IMR-90 (cell line): Measurements from ENCODE around the gene INCENP. TPM values are rescaled to one million over a fixed set of nuclear protein-coding genes. Genes with fewer than 3 reads are reported as not detected.

Experiments
- ATAC-seq: fragments of 200-7000 bp; cut with Tn5 transposase; 2 replicates; pipeline ENCODE4 v1.9.1; 2020; ENCODE audit warnings: low read depth, mild to moderate bottlenecking, moderate library complexity
- BruUV-seq: library from RNA; stranded (reverse); fragments of 400-500 nt; replicated peaks from 2 replicates; lab custom pipeline; 2021; lab: Mats Ljungman, UMichigan
- CTCF ChIA-PET: fragments of 300-600 bp; formaldehyde crosslinking; extraction: SDS; loops from one replicate; lab custom pipeline; 2021; ENCODE audit warnings: antibody characterized with exemption; lab: Yijun Ruan, JAX
- POLR2A ChIA-PET: fragments of 300-600 bp; sonication (Branson Sonifier 250); formaldehyde crosslinking; loops from one replicate; lab custom pipeline; 2022; ENCODE audit warnings: antibody characterized with exemption; ENCODE audit not compliant: unreplicated experiment; lab: Charles Lee
- DNase-seq: peaks from one replicate; pipeline ENCODE4 v3.0.0; 2013
- H2AFZ ChIP-seq: replicated peaks from 2 replicates; pipeline ENCODE3; 2013; ENCODE audit warnings: low read length, mild to moderate bottlenecking; ENCODE audit not compliant: poor library complexity
- H2AK5ac ChIP-seq: 2 replicates; pipeline ENCODE4 v1.6.1; 2013; ENCODE audit warnings: low read depth, low read length, inconsistent platforms
- H2AK9ac ChIP-seq: replicated peaks from 2 replicates; pipeline ENCODE3; 2013; ENCODE audit warnings: mild to moderate bottlenecking, low read depth, low read length, moderate library complexity; ENCODE audit not compliant: poor library complexity
- H2BK120ac ChIP-seq: 2 replicates; pipeline ENCODE4 v1.6.1; 2013; ENCODE audit warnings: low read depth, low read length, inconsistent platforms
- H2BK15ac ChIP-seq: 3 replicates; pipeline ENCODE4 v1.6.1; 2013; ENCODE audit warnings: low read depth, low read length, inconsistent platforms
- H2BK20ac ChIP-seq: 2 replicates; pipeline ENCODE4 v1.6.1; 2013; ENCODE audit warnings: low read depth, mild to moderate bottlenecking, inconsistent platforms, low read length, moderate library complexity
- H2BK5ac ChIP-seq: 2 replicates; pipeline ENCODE4 v1.6.1; 2013; ENCODE audit warnings: mild to moderate bottlenecking, low read depth, low read length, inconsistent platforms; ENCODE audit not compliant: poor library complexity, severe bottlenecking
- H3K14ac ChIP-seq: replicated peaks from 2 replicates; pipeline ENCODE4 v1.6.1; 2013; ENCODE audit warnings: low read depth, low read length, inconsistent platforms
- H3K18ac ChIP-seq: 2 replicates; pipeline ENCODE4 v1.6.1; 2013; ENCODE audit warnings: low read depth, low read length, control low read depth
- H3K23ac ChIP-seq: 2 replicates; pipeline ENCODE4 v1.6.1; 2013; ENCODE audit warnings: low read depth, low read length, inconsistent platforms
- H3K27ac ChIP-seq: 2 replicates; pipeline ENCODE4 v1.5.1; 2013; ENCODE audit warnings: mild to moderate bottlenecking, control low read depth, low read length; ENCODE audit not compliant: insufficient read depth
- H3K27me3 ChIP-seq: 2 replicates; pipeline ENCODE4 v1.6.1; 2013; ENCODE audit warnings: low read length; ENCODE audit not compliant: control insufficient read depth, insufficient read depth
- H3K36me3 ChIP-seq: 2 replicates; pipeline ENCODE4 v1.6.1; 2013; ENCODE audit warnings: low read length, mixed read lengths; ENCODE audit not compliant: control insufficient read depth, insufficient read depth
- H3K4ac ChIP-seq: 2 replicates; pipeline ENCODE4 v1.6.1; 2013; ENCODE audit warnings: low read depth, low read length, inconsistent platforms
- H3K4me1 ChIP-seq: 2 replicates; pipeline ENCODE4 v1.6.1; 2013; ENCODE audit warnings: low read length, mixed read lengths; ENCODE audit not compliant: control insufficient read depth, insufficient read depth
- H3K4me2 ChIP-seq: 2 replicates; pipeline ENCODE4 v1.6.1; 2013; ENCODE audit warnings: low read depth, mild to moderate bottlenecking, control low read depth, low read length, moderate library complexity
- H3K4me3 ChIP-seq: 2 replicates; pipeline ENCODE4 v1.5.1; 2013; ENCODE audit warnings: low read depth, mild to moderate bottlenecking, control low read depth, low read length, moderate library complexity; ENCODE audit not compliant: insufficient read depth
- H3K56ac ChIP-seq: 2 replicates; pipeline ENCODE4 v1.6.1; 2013; ENCODE audit warnings: low read length, inconsistent platforms; ENCODE audit not compliant: insufficient read depth; ENCODE audit errors: extremely low read depth
- H3K79me1 ChIP-seq, 2 experiments: 2 replicates each; pipeline ENCODE4 v1.6.1; 2013; ENCODE audit warnings: low read length in 2 of 2, inconsistent platforms in 1 of 2, low read depth in 1 of 2
- H3K9ac ChIP-seq: 2 replicates; pipeline ENCODE4 v1.6.1; 2013; ENCODE audit warnings: low read depth, low read length, control low read depth
- H3K9me1 ChIP-seq: 2 replicates; pipeline ENCODE4 v1.6.1; 2013; ENCODE audit warnings: low read length, inconsistent platforms; ENCODE audit not compliant: insufficient read depth
- H3K9me3 ChIP-seq: 2 replicates; pipeline ENCODE4 v1.6.1; 2013; ENCODE audit warnings: low read length; ENCODE audit not compliant: control insufficient read depth, insufficient read depth
- H4K20me1 ChIP-seq: 2 replicates; pipeline ENCODE4 v1.6.1; 2013; ENCODE audit warnings: low read length, inconsistent platforms; ENCODE audit not compliant: insufficient read depth
- H4K5ac ChIP-seq: 2 replicates; pipeline ENCODE4 v1.6.1; 2013; ENCODE audit warnings: mild to moderate bottlenecking, low read depth, low read length, control low read depth
- H4K8ac ChIP-seq, 2 experiments: 2 replicates each; pipeline ENCODE4 v1.6.1; 2013; ENCODE audit warnings: low read depth in 2 of 2, low read length in 2 of 2, control low read depth in 1 of 2, inconsistent platforms in 1 of 2
- H4K91ac ChIP-seq: 2 replicates; pipeline ENCODE4 v1.6.1; 2013; ENCODE audit warnings: low read depth, low read length, inconsistent platforms; ENCODE audit not compliant: insufficient read depth
- BHLHE40 ChIP-seq: fragments of 150-350 bp; IDR thresholded peaks from 2 replicates; pipeline ENCODE4 v1.6.1; 2016; ENCODE audit warnings: mild to moderate bottlenecking, low read depth, low read length
- CEBPB ChIP-seq: IDR thresholded peaks from 2 replicates; pipeline ENCODE4 v1.6.1; 2012; ENCODE audit warnings: low read depth, low read length, improper control_type of control experiment
- CHD1 ChIP-seq: IDR thresholded peaks from 2 replicates; pipeline ENCODE4 v1.6.1; 2012; ENCODE audit warnings: low read depth, low read length, improper control_type of control experiment
- FOS ChIP-seq: fragments of 150-350 bp; IDR thresholded peaks from 2 replicates; pipeline ENCODE4 v1.6.1; 2016; ENCODE audit warnings: low read depth, low read length
- MAFK ChIP-seq: IDR thresholded peaks from 2 replicates; pipeline ENCODE4 v1.6.1; 2012; ENCODE audit warnings: low read depth, low read length, improper control_type of control experiment
- MAZ ChIP-seq: IDR thresholded peaks from 2 replicates; pipeline ENCODE4 v1.6.1; 2012; ENCODE audit warnings: low read depth, mild to moderate bottlenecking, low read length, improper control_type of control experiment, moderate library complexity, borderline replicate concordance
- MXI1 ChIP-seq: IDR thresholded peaks from 2 replicates; pipeline ENCODE4 v1.6.1; 2012; ENCODE audit warnings: low read depth, mild to moderate bottlenecking, low read length, moderate library complexity, borderline replicate concordance
- NFE2L2 ChIP-seq: fragments of 150-350 bp; IDR thresholded peaks from 2 replicates; pipeline ENCODE4 v1.6.1; 2016; ENCODE audit warnings: low read depth, mild to moderate bottlenecking, low read length
- POLR2A ChIP-seq: IDR thresholded peaks from 2 replicates; pipeline ENCODE4 v1.6.1; 2012; ENCODE audit warnings: mild to moderate bottlenecking, low read depth, low read length
- RAD21 ChIP-seq: IDR thresholded peaks from 2 replicates; pipeline ENCODE4 v1.6.1; 2012; ENCODE audit warnings: low read length, improper control_type of control experiment
- RCOR1 ChIP-seq: IDR thresholded peaks from 2 replicates; pipeline ENCODE4 v1.6.1; 2012; ENCODE audit warnings: mild to moderate bottlenecking, low read length, improper control_type of control experiment; ENCODE audit not compliant: insufficient replicate concordance
- RFX5 ChIP-seq: IDR thresholded peaks from 2 replicates; pipeline ENCODE4 v1.8.0; 2012; ENCODE audit warnings: low read depth, mild to moderate bottlenecking, low read length, moderate library complexity
- SMC3 ChIP-seq: fragments of 150-350 bp; IDR thresholded peaks from 2 replicates; pipeline ENCODE4 v1.6.1; 2016; ENCODE audit warnings: low read depth, mild to moderate bottlenecking, antibody characterized with exemption, low read length, moderate library complexity
- WGBS, 2 experiments: methylation state at CpG; one replicate each; pipeline versions ENCODE4 v1.1.5 to v1.1.7; 2013; ENCODE audit warnings: missing lambda C conversion rate in 2 of 2; ENCODE audit not compliant: insufficient read length in 1 of 2; ENCODE audit errors: extremely low coverage in 2 of 2; 5-methylcytosine and 5-hydroxymethylcytosine counted together
- dilution Hi-C: fragments of 300-500 bp; cut with HindIII; formaldehyde crosslinking; loops from one replicate; pipeline ENCODE4 v1.14.3; 2018; ENCODE audit warnings: low sequenced_read_pairs; ENCODE audit not compliant: unreplicated experiment
- in situ Hi-C: fragments of 300-500 bp; cut with MboI; formaldehyde crosslinking; loops from 3 replicates; pipeline ENCODE4 v1.14.3; 2019; ENCODE audit warnings: low sequenced_read_pairs, inconsistent platforms, mixed read lengths
- intact Hi-C: fragments of 100-400 bp; cut with micrococcal nuclease; formaldehyde crosslinking; loops from 2 replicates; pipeline ENCODE4 v1.10.0; 2022
- polyA plus RNA-seq, 3 experiments: library from polyadenylated mRNA; depleted of rRNA; stranded (reverse); fragments of >200 nt; gene quantifications; 2 replicates each; pipeline ENCODE4 v1.2.3, GENCODE V29; 2012; ENCODE audit warnings: low replicate concordance in 1 of 3
- total RNA-seq: library from RNA; depleted of rRNA; stranded (reverse); fragments of >200 nt; gene quantifications from 2 replicates; pipeline ENCODE4 v1.2.3, GENCODE V29; 2012
- TF ChIP-seq, protein P1 (sequence below): conservative IDR thresholded peaks from 2 replicates; pipeline ENCODE4 v1.5.1; 2012; ENCODE audit warnings: mild to moderate bottlenecking, low read depth, low read length, improper control_type of control experiment
- TF ChIP-seq, protein P2 (sequence below): fragments of 150-350 bp; IDR thresholded peaks from 2 replicates; pipeline ENCODE4 v1.6.1; 2016; ENCODE audit warnings: low read depth, mild to moderate bottlenecking, low read length, moderate library complexity, borderline replicate concordance
- TF ChIP-seq, protein P3 (sequence below): fragments of 150-350 bp; IDR thresholded peaks from 2 replicates; pipeline ENCODE4 v1.6.1; 2017; ENCODE audit warnings: mild to moderate bottlenecking, antibody characterized with exemption, low read length, low read depth

Gene INCENP
- total and polyA plus RNA-seq, 2 of the 4 experiments (the other 2 are of a cell fraction): 18.6 to 23.8 TPM

DNA sequence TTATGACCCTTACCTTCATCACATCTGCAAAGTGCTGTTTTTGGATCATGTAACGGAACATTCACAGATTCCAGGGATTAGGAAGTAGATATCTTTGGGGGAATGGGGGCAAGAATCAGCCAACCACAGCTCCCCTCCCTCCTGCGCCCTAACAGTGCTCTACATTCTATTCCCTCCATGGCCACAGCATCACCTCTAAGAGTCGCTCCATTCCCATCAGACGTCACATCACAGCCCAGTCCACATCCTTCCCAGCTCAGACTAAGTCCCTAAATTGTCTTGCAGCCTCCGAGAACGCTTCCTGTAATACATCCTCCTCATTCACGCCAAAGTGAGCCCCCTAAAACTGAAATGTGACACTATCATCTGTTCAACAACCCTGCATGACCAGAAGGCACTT is 72.1 kb downstream of the INCENP start:
- no peak overlapping the region for H4K8ac ChIP-seq
- H3K79me1 ChIP-seq: no peaks in the 10 kb centered on the region
- in situ Hi-C loops: no loop called here
- H2AK5ac ChIP-seq: no peak overlapping the region
- no peak overlapping the region for H3K23ac ChIP-seq
- no peak overlapping the region for H3K18ac ChIP-seq
- no TSS peak for BruUV-seq
- peaks cover 14% of the 10 kb centered on the region; the same call in 1 of the 2 replicates for H3K27me3 ChIP-seq
- DNase-seq: no peak
- H3K9me3 ChIP-seq: no peaks in the 10 kb centered on the region
- no peak overlapping the region for H3K4me2 ChIP-seq
- no peak for ATAC-seq
- intact Hi-C loops: no loop called here
- H3K27ac ChIP-seq: no peak overlapping the region
- no peaks in the 10 kb centered on the region for H4K20me1 ChIP-seq
- H3K56ac ChIP-seq: no peak overlapping the region
- no peak overlapping the region for H2BK15ac ChIP-seq
- H3K36me3 ChIP-seq: no peaks in the 10 kb centered on the region
- H2AFZ ChIP-seq: no peak overlapping the region
- no peak overlapping the region for H3K4ac ChIP-seq
- CTCF ChIA-PET: no interaction called here
- H3K4me1 ChIP-seq: no peaks in the 10 kb centered on the region
- H4K5ac ChIP-seq: no peak overlapping the region
- H3K9me1 ChIP-seq: no peaks in the 10 kb centered on the region
- no peak overlapping the region for H3K4me3 ChIP-seq
- H2BK20ac ChIP-seq: no peak overlapping the region
- POLR2A ChIA-PET: interaction anchor here (0.5 kb wide), 1 partner anchor 830 kb away, joined by 3 read pairs; no protein-coding TSS in a partner anchor
- H2BK5ac ChIP-seq: no peak overlapping the region
- no peak overlapping the region for H2AK9ac ChIP-seq
- WGBS, 2 experiments: 75% methylated on average over 2 of the region's 7 CpGs; no CpG with 5 or more reads in 1 of the 2 experiments
- H2BK120ac ChIP-seq: no peak overlapping the region
- no peak overlapping the region for H3K9ac ChIP-seq
- dilution Hi-C loops: no loop called here
- no peak overlapping the region for H3K14ac ChIP-seq
- H4K91ac ChIP-seq: no peak overlapping the region
- no peak for TF ChIP-seq POLR2A
- TF ChIP-seq CHD1: no peak
- TF ChIP-seq MXI1: no peak
- TF ChIP-seq BHLHE40: no peak
- no peak for TF ChIP-seq MAFK
- TF ChIP-seq, protein P1, sequence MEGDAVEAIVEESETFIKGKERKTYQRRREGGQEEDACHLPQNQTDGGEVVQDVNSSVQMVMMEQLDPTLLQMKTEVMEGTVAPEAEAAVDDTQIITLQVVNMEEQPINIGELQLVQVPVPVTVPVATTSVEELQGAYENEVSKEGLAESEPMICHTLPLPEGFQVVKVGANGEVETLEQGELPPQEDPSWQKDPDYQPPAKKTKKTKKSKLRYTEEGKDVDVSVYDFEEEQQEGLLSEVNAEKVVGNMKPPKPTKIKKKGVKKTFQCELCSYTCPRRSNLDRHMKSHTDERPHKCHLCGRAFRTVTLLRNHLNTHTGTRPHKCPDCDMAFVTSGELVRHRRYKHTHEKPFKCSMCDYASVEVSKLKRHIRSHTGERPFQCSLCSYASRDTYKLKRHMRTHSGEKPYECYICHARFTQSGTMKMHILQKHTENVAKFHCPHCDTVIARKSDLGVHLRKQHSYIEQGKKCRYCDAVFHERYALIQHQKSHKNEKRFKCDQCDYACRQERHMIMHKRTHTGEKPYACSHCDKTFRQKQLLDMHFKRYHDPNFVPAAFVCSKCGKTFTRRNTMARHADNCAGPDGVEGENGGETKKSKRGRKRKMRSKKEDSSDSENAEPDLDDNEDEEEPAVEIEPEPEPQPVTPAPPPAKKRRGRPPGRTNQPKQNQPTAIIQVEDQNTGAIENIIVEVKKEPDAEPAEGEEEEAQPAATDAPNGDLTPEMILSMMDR: no peak
- no peak for TF ChIP-seq FOS
- TF ChIP-seq MAZ: no peak
- TF ChIP-seq RAD21: no peak
- TF ChIP-seq CEBPB: no peak
- TF ChIP-seq, protein P2, sequence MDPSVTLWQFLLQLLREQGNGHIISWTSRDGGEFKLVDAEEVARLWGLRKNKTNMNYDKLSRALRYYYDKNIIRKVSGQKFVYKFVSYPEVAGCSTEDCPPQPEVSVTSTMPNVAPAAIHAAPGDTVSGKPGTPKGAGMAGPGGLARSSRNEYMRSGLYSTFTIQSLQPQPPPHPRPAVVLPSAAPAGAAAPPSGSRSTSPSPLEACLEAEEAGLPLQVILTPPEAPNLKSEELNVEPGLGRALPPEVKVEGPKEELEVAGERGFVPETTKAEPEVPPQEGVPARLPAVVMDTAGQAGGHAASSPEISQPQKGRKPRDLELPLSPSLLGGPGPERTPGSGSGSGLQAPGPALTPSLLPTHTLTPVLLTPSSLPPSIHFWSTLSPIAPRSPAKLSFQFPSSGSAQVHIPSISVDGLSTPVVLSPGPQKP: no peak
- no peak for TF ChIP-seq NFE2L2
- TF ChIP-seq RCOR1: no peak
- TF ChIP-seq SMC3: no peak
- TF ChIP-seq, protein P3, sequence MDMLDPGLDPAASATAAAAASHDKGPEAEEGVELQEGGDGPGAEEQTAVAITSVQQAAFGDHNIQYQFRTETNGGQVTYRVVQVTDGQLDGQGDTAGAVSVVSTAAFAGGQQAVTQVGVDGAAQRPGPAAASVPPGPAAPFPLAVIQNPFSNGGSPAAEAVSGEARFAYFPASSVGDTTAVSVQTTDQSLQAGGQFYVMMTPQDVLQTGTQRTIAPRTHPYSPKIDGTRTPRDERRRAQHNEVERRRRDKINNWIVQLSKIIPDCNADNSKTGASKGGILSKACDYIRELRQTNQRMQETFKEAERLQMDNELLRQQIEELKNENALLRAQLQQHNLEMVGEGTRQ: no peak
- no peak for TF ChIP-seq RFX5
